Keratinocyte (primary cell): ENCODE data around the gene TFAP2E.

Experiments
- EZH2 ChIP-seq: IDR thresholded peaks from one replicate; pipeline ENCODE4 v1.6.1; 2012; ENCODE audit warnings: inconsistent platforms, mild to moderate bottlenecking, low read length, moderate library complexity
- TF ChIP-seq, protein P1 (sequence below), 3 experiments: IDR thresholded peaks in 1 of 3; conservative IDR thresholded peaks in 1 of 3; optimal IDR thresholded peaks in 1 of 3; 2 replicates in 2 of 3; 3 replicates in 1 of 3; pipeline versions ENCODE3 to v1.5.1; 2011; ENCODE audit warnings: low read length in 3 of 3, mild to moderate bottlenecking in 3 of 3, moderate library complexity in 2 of 3, control low read depth in 1 of 3, inconsistent platforms in 1 of 3; ENCODE audit not compliant: insufficient read depth in 2 of 3; ENCODE audit errors: extremely low read depth in 1 of 3

DNA sequence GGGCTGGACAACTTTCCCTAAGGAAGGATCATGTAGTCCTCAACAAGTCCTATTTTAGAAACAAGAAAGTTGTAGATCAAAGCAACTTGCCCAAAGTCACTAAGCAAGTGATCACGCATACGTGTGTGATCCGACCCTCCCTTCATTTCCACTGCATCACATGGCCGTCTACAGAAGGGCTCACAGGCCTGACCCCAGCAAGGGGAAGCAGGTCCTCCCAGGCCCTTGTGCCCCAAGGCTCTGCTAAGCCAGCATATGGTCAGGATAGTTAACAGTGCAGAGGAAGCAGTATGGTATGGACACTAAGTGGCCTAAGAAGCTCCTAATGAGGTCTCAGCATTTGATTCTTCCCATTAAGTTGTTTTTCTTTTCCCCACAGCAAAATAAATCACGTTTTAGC lies 24.8 kb downstream of the TFAP2E start:
- TF ChIP-seq, protein P1, sequence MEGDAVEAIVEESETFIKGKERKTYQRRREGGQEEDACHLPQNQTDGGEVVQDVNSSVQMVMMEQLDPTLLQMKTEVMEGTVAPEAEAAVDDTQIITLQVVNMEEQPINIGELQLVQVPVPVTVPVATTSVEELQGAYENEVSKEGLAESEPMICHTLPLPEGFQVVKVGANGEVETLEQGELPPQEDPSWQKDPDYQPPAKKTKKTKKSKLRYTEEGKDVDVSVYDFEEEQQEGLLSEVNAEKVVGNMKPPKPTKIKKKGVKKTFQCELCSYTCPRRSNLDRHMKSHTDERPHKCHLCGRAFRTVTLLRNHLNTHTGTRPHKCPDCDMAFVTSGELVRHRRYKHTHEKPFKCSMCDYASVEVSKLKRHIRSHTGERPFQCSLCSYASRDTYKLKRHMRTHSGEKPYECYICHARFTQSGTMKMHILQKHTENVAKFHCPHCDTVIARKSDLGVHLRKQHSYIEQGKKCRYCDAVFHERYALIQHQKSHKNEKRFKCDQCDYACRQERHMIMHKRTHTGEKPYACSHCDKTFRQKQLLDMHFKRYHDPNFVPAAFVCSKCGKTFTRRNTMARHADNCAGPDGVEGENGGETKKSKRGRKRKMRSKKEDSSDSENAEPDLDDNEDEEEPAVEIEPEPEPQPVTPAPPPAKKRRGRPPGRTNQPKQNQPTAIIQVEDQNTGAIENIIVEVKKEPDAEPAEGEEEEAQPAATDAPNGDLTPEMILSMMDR (optimal IDR thresholded peaks at IDR 0.05 in 1 of 3, IDR thresholded peaks at IDR 0.05 in 1 of 3, conservative IDR thresholded peaks at IDR 0.05 in 1 of 3; ENCODE audit: extremely low read depth in 1 of 3, insufficient read depth in 2 of 3, low read length in 3 of 3), result no peak
- no peak for TF ChIP-seq EZH2
